BE2C (cell line): Measurements from ENCODE around the gene ITM2A.

Experiments
- DNase-seq: peaks from one replicate; pipeline ENCODE4 v3.0.0-alpha.2; 2020
- H3K27me3 ChIP-seq: fragments of 250-450 bp; sonication (Bioruptor Pico); 2 replicates; pipeline ENCODE4 v1.5.1; 2020; ENCODE audit warnings: mild to moderate bottlenecking
- H3K36me3 ChIP-seq: fragments of 250-450 bp; sonication (Bioruptor Pico); 2 replicates; pipeline ENCODE4 v1.5.1; 2020; ENCODE audit warnings: mild to moderate bottlenecking
- H3K4me1 ChIP-seq: fragments of 250-450 bp; sonication (Bioruptor Pico); 2 replicates; pipeline ENCODE4 v1.5.1; 2020
- H3K4me3 ChIP-seq: 2 replicates; pipeline ENCODE4 v1.5.1; 2011; ENCODE audit warnings: low read depth, low read length
- H3K9me3 ChIP-seq: fragments of 250-450 bp; sonication (Bioruptor Pico); 2 replicates; pipeline ENCODE4 v1.5.1; 2020
- TF ChIP-seq, protein P1 (sequence below): IDR thresholded peaks from 2 replicates; pipeline ENCODE4 v1.5.1; 2012; ENCODE audit warnings: mild to moderate bottlenecking, low read depth, low read length

Gene ITM2A

DNA sequence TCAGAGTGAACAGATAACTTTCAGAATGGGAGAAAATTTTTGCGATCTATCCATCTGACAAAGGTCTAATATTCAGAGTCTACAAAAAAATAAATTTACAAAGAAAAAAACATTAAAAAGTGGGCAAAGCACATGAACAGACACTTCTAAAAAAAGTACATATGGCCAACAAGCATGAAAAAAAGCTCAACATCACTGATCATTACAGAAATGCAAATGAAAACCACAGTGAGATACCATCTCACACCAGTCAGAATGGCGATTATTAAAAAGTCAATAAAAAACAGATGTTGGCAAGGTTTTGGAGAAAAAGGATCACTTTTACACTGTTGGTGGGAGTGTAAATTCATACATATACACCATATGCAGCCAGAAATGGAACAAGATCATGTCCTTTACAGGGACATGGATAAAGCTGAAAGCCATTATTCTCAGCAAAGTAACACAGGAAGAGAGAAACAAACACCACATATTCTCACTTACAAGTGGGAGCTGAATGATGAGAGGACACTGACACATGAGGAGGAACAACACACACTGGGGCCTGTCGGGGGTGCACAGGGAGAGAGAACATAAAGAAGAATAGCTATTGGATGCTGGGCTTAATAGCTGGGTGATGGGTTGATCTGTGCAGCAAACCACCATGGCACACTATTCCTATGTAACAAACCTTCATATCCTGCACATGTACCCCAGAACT is 41.6 kb upstream of the ITM2A start:
- no peak overlapping the region for H3K4me3 ChIP-seq
- no peaks in the 10 kb centered on the region for H3K4me1 ChIP-seq
- H3K27me3 ChIP-seq: no peaks in the 10 kb centered on the region
- H3K9me3 ChIP-seq: no peaks in the 10 kb centered on the region
- no peak for DNase-seq
- TF ChIP-seq, protein P1, sequence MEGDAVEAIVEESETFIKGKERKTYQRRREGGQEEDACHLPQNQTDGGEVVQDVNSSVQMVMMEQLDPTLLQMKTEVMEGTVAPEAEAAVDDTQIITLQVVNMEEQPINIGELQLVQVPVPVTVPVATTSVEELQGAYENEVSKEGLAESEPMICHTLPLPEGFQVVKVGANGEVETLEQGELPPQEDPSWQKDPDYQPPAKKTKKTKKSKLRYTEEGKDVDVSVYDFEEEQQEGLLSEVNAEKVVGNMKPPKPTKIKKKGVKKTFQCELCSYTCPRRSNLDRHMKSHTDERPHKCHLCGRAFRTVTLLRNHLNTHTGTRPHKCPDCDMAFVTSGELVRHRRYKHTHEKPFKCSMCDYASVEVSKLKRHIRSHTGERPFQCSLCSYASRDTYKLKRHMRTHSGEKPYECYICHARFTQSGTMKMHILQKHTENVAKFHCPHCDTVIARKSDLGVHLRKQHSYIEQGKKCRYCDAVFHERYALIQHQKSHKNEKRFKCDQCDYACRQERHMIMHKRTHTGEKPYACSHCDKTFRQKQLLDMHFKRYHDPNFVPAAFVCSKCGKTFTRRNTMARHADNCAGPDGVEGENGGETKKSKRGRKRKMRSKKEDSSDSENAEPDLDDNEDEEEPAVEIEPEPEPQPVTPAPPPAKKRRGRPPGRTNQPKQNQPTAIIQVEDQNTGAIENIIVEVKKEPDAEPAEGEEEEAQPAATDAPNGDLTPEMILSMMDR: no peak
- H3K36me3 ChIP-seq: no peaks in the 10 kb centered on the region

DNA sequence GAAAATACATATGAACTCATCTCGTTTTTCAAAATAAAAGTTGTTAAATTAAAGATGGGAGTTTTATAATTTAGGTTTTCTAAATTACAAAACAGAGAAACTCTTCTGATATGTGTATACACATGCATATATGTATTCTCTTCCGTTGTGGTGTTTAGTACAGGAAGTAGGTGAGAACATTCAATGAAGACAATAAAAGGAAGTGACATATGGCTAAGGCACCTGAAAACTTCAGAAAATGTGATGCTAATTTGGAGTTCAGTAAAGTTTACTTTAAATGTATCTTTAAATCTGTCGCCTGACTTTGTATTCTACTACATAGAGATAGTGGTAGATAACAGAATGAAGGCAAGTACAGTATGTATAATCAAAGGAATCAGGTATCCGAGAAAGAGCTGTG is 33.5 kb upstream of the ITM2A start:
- TF ChIP-seq, protein P1: no peak

DNA sequence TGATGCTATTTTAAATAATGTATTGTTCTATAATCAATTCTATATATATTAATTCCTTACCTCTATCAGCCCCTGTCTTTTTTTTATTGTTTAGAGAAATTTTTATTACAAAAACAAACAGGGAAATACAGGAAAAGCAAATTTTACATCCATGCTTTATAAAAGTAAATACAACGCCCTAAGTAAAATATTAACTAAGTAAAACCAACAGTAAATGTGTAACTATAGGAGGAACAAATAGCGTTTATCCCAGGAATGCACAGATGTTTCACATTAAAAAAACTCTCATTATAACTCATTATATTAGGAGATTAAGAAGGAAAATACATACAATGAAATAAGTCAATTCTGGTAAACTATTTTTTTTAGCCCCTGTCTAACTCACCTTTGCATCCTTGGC is 8.2 kb upstream of the ITM2A start:
- Histone ChIP-seq H3K36me3 (no peaks in the 10 kb centered on the region), H3K27me3 (no peaks in the 10 kb centered on the region), H3K4me3 (no peak overlapping the region), H3K9me3 (no peaks in the 10 kb centered on the region), H3K4me1 (no peaks in the 10 kb centered on the region)
- TF ChIP-seq, protein P1: no peak
- DNase-seq: no peak

More for the DNA sequence above, 33.5 kb upstream of the ITM2A start:
- H3K36me3 ChIP-seq: no peaks in the 10 kb centered on the region
- no peak overlapping the region for H3K4me3 ChIP-seq
- no peaks in the 10 kb centered on the region for H3K27me3 ChIP-seq
- H3K4me1 ChIP-seq: no peaks in the 10 kb centered on the region
- DNase-seq: no peak
- no peaks in the 10 kb centered on the region for H3K9me3 ChIP-seq

DNA sequence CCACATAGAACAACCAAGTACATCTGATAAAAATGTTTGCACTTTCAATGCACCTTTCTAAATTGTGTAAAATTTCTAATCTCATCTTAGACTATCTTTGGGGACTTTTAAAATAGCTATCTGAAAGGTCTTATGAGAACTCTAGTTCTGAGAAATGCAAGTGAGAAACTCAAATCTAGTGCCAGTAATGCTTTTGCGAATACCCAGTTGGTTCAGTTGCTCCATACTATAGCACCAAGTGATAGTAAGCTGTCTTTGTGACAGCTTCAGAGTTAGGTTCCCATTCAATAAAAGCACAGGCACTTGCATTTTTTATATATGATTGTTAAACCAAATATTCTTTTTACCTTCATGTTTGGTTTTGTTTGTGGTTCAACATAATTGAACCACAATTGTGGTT is 4.5 kb upstream of the ITM2A start:
- Histone ChIP-seq H3K4me3 (no peak overlapping the region), H3K4me1 (no peaks in the 10 kb centered on the region), H3K27me3 (no peaks in the 10 kb centered on the region), H3K9me3 (no peaks in the 10 kb centered on the region), H3K36me3 (no peaks in the 10 kb centered on the region)
- TF ChIP-seq, protein P1: no peak
- DNase-seq: no peak

DNA sequence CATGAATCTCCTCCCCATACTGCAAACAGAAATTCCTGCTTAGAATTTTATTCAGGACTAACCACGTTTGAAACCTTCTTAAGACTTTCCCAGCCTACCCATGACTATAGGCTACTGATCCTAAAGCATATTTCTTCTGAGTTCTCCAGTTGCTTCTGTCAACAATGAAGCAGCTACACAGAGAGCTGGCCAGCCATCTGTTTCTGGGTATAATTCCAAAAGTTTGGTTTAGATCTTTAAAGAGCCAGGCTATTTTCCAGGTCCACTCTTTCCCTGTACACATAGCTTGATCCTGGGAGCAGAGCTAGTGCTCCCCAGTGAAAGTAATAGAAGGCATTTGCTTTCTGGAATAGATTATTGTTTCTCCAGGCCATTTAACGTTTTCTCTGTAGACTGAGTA is 4.0 kb upstream of the ITM2A start:
- TF ChIP-seq, protein P1: no peak
- DNase-seq: no peak
- H3K36me3 ChIP-seq: no peaks in the 10 kb centered on the region
- H3K4me3 ChIP-seq: no peak overlapping the region
- H3K27me3 ChIP-seq: no peaks in the 10 kb centered on the region
- no peaks in the 10 kb centered on the region for H3K4me1 ChIP-seq
- H3K9me3 ChIP-seq: no peaks in the 10 kb centered on the region

DNA sequence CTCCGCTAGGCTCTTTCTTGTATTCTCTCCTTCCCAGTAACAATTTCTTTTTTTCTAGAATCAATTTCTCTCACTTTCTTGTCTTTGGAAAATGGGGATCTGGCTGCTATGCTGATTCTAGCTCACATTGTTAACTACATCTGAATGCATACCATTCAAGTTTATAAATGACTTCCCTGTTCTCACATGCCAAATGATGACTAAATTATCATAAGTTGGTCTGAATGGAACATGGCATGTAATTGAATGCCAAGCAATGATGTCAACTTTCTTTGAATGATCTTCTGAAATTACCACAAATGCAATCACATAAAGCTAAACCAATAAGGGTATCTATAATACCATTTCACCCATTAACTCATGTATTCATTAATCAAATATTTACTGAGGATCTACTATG is 2.7 kb upstream of the ITM2A start:
- Histone ChIP-seq H3K9me3 (no peaks in the 10 kb centered on the region), H3K27me3 (no peaks in the 10 kb centered on the region), H3K36me3 (no peaks in the 10 kb centered on the region), H3K4me1 (no peaks in the 10 kb centered on the region), H3K4me3 (no peak overlapping the region)
- TF ChIP-seq, protein P1: no peak
- DNase-seq: no peak
